ENCODE data around the gene CHFR.

The CHFR gene

GRCh38 chr12:132874175-132874574 lies 13.2 kb downstream of the CHFR start:
- no peaks in the 10 kb centered on the region for H3K9me2 ChIP-seq (ENCODE audit: low read depth, low read length)
- TF ChIP-seq EZH2 (IDR thresholded peaks at IDR 0.05; ENCODE audit: borderline replicate concordance, low read length) (no peak), CTCF (IDR thresholded peaks at IDR 0.05; ENCODE audit: low read length) (no peak)
- H3K27me3 ChIP-seq (ENCODE audit: insufficient read depth, low read length) = no peaks in the 10 kb centered on the region
- H3K9ac ChIP-seq (ENCODE audit: low read length) = no peak overlapping the region
- H3K9me3 ChIP-seq (ENCODE audit: low read length) = no peaks in the 10 kb centered on the region
- H3K79me2 ChIP-seq (ENCODE audit: insufficient read depth, low read length) = no peaks in the 10 kb centered on the region
- peaks cover 93% of the 10 kb centered on the region for H3K36me3 ChIP-seq (ENCODE audit: insufficient read depth, low read length)
- no peak overlapping the region for H3K4me2 ChIP-seq (ENCODE audit: low read length)
- H3K4me1 ChIP-seq (ENCODE audit: insufficient read depth, low read length, severe bottlenecking) = no peaks in the 10 kb centered on the region
- 0 out of 2 replicates have a peak, but pooled peaks cover 4% of the 10 kb centered on the region for H3F3A ChIP-seq (ENCODE audit: insufficient read depth, low read length)
- H4K20me1 ChIP-seq (ENCODE audit: insufficient read depth, low read length) = no peaks in the 10 kb centered on the region
- H3K27ac ChIP-seq (ENCODE audit: low read depth, low read length, poor library complexity, severe bottlenecking) = no peak overlapping the region
- no peak overlapping the region for H2AFZ ChIP-seq (ENCODE audit: low read length)
- H3K4me3 ChIP-seq (ENCODE audit: low read depth, low read length, poor library complexity, severe bottlenecking) = no peak overlapping the region

- no peak for TF ChIP-seq CTCF (IDR thresholded peaks at IDR 0.05; ENCODE audit: low read length)
- no peak for TF ChIP-seq EZH2 (IDR thresholded peaks at IDR 0.05; ENCODE audit: borderline replicate concordance, low read length)
- H3K4me3 ChIP-seq (ENCODE audit: low read depth, low read length, poor library complexity, severe bottlenecking) = no peak overlapping the region
Observed at GRCh38 chr12:132873724-132874123, 13.7 kb downstream of the CHFR start.

GRCh38 chr12:132872975-132873421 lies 14.4 kb downstream of the CHFR start:
- Histone ChIP-seq H3K9me3 (ENCODE audit: low read length) (no peaks in the 10 kb centered on the region), H3K36me3 (ENCODE audit: insufficient read depth, low read length) (peaks cover 89% of the 10 kb centered on the region), H3K27ac (ENCODE audit: low read depth, low read length, poor library complexity, severe bottlenecking) (no peak overlapping the region), H4K20me1 (ENCODE audit: insufficient read depth, low read length) (no peaks in the 10 kb centered on the region), H3K4me1 (ENCODE audit: insufficient read depth, low read length, severe bottlenecking) (no peaks in the 10 kb centered on the region), H3F3A (ENCODE audit: insufficient read depth, low read length) (0 out of 2 replicates have a peak, but pooled peaks cover 4% of the 10 kb centered on the region), H2AFZ (ENCODE audit: low read length) (no peak overlapping the region), H3K27me3 (ENCODE audit: insufficient read depth, low read length) (no peaks in the 10 kb centered on the region), H3K4me2 (ENCODE audit: low read length) (no peak overlapping the region), H3K4me3 (ENCODE audit: low read depth, low read length, poor library complexity, severe bottlenecking) (no peak overlapping the region), H3K79me2 (ENCODE audit: insufficient read depth, low read length) (no peaks in the 10 kb centered on the region), H3K9me2 (ENCODE audit: low read depth, low read length) (no peaks in the 10 kb centered on the region), H3K9ac (ENCODE audit: low read length) (no peak overlapping the region)
- TF ChIP-seq CTCF (IDR thresholded peaks at IDR 0.05; ENCODE audit: low read length) = no peak
- TF ChIP-seq EZH2 (IDR thresholded peaks at IDR 0.05; ENCODE audit: borderline replicate concordance, low read length) = no peak

More at GRCh38 chr12:132873724-132874123, 13.7 kb downstream of the CHFR start:
- H3K4me2 ChIP-seq (ENCODE audit: low read length) = no peak overlapping the region
- H3K27me3 ChIP-seq (ENCODE audit: insufficient read depth, low read length) = no peaks in the 10 kb centered on the region
- peaks cover 90% of the 10 kb centered on the region for H3K36me3 ChIP-seq (ENCODE audit: insufficient read depth, low read length)
- H3K9ac ChIP-seq (ENCODE audit: low read length) = no peak overlapping the region
- H3K27ac ChIP-seq (ENCODE audit: low read depth, low read length, poor library complexity, severe bottlenecking) = no peak overlapping the region
- no peaks in the 10 kb centered on the region for H3K9me2 ChIP-seq (ENCODE audit: low read depth, low read length)
- no peaks in the 10 kb centered on the region for H3K4me1 ChIP-seq (ENCODE audit: insufficient read depth, low read length, severe bottlenecking)
- H4K20me1 ChIP-seq (ENCODE audit: insufficient read depth, low read length) = no peaks in the 10 kb centered on the region
- H3K79me2 ChIP-seq (ENCODE audit: insufficient read depth, low read length) = no peaks in the 10 kb centered on the region
- H3F3A ChIP-seq (ENCODE audit: insufficient read depth, low read length) = 0 out of 2 replicates have a peak, but pooled peaks cover 4% of the 10 kb centered on the region
- no peak overlapping the region for H2AFZ ChIP-seq (ENCODE audit: low read length)
- no peaks in the 10 kb centered on the region for H3K9me3 ChIP-seq (ENCODE audit: low read length)
